ENCODE measurements around the gene MADD.
"Not testable (repeated sequence)": the region's sequence is repeated elsewhere in the genome, so short reads cannot be mapped to it uniquely, and the experiment has no call there.

MADD gene

DNA sequence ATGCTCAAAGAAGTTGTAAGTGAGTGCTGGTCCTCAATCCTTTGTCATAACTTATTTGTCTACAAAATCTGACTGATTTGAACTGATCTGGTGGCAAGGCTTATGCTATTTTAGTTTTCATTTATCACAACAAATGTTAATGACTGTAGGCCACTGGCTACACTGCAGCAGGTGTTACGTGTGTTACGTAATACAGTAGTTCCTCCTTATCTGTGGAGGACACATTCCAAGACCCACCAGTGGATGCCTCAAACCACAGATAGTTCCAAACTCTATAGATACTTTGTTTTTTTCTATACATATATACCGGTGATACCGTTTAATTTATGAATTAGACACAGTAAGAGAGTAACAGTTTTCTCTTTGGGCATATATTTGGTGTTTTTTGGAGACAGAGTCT, 7.0 kb downstream of the MADD start:
- no peak for DNase-seq (ENCODE audit: low spot score)

DNA sequence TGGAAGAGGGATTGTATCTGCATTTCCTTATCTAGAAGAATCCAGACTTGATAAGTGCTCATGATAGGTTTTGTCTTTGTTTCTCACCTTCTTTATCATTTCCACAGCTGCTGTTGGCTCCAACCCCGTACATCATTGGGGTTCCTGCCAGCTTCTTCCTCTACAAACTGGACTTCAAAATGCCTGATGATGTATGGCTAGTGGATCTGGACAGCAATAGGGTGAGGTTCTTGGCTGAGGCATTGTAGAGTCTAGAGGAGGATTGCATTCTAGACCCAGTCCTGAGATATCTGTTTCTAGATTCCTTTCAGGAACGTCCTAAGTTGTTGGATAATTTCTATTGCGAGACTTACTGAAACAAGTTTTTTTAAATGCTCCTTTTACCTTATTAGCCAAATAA, 8.1 kb downstream of the MADD start:
- DNase-seq (ENCODE audit: low spot score) = no peak

GRCh38 chr11:47278769-47279168, 8.8 kb downstream of the MADD start:
- no peak for DNase-seq (ENCODE audit: low spot score)

GRCh38 chr11:47280099-47280498, 10.2 kb downstream of the MADD start:
- DNase-seq (ENCODE audit: low spot score) = no peak

DNA sequence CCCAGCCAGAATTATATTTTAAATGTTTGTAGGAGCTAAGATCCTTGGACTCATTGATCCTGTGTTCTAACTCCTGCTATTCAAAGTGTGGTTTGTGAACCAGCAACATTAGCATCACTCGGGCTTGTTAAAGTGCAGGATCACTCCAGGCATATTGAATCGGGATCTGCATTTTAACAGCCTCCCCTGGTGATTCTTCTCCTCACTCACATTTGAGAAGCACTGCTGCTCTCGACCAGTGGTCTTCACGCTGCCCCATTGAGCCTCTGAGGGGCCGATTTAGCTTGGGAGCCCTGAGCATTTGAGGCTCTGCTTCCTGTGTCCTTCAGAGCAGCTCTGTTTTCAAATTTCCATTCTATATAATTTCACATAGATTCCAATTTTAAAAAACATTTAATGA, 10.9 kb downstream of the MADD start:
- no peak for DNase-seq (ENCODE audit: low spot score)

DNA sequence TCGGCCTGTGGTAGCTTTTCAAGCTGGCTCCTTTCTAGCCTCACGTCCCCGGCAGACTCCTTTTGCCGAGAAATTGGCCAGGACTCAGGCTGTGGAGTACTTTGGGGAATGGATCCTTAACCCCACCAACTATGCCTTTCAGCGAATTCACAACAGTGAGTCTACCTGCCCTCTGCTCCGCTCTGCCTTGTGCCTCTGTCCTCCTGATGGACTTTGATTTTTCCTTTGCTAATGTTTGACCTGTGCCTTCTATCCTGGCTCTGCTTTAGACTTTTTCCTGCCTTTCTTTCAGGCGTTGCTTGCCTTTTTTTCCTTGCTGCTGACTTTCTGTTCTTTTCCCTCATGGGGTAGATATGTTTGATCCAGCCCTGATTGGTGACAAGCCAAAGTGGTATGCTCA, 12.5 kb downstream of the MADD start:
- no peak for DNase-seq (ENCODE audit: low spot score)

GRCh38 chr11:47284151-47284550, 14.2 kb downstream of the MADD start:
- no peak for DNase-seq (ENCODE audit: low spot score)

DNA sequence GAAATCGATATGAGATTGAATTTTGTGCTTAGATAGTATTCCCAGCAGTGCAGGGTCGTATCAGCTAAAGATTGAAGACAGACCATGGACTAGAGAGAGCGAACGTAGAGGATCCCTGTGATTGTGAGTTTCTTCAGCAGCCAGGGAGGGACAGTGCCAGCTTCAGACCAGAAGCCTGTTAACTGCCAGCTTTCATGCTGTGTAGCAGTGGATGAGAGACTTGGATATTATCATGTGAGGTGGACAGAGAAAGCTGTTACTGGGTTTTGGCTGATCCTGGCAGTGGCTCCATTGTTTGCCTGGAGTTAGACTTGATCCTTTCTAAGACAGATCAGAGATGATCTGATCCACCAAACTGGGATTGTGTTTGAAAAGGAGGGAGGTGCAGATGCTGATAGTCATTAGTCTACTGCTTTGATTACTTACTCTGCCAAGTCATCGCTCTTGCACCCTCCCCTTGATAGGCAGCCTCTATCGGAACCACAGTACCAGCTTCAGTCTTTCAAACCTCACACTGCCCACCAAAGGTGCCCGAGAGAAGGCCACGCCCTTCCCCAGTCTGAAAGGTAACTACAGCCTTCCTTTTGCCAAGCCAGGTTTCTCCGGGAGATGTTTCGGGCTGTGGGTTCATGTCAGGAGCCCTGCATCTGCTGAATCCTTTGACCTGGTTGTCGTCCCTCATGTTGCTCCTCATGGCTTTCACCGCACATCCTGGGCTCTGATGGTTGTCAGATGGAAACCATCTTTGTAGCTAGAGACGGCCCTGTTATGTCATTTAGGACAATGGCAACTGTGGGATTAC, 16.2 kb downstream of the MADD start:
- no peak for DNase-seq (ENCODE audit: low spot score)

- no peak for DNase-seq (ENCODE audit: low spot score)
Measured at GRCh38 chr11:47288066-47288465, 18.1 kb downstream of the MADD start.

- no peak for DNase-seq (ENCODE audit: low spot score)
Measured at GRCh38 chr11:47289856-47290255, 19.9 kb downstream of the MADD start.

DNA sequence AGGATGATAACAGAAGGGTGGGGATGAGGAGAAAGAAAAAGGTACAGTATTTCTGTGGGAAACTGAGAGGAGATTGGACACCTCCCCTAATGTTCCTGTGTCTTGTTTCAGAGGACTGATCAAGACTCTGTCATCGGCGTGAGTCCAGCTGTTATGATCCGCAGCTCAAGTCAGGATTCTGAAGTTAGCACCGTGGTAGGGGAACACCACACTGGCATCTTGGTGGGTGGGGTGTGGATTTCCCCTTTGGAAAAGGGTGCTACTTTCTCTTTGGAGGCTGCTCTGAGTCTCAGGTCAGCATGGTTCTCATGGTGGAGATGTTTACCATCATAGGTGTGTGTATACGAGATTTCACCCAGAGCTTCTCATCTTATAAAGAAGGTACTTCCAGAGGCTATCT, 25.5 kb downstream of the MADD start:
- DNase-seq (ENCODE audit: low spot score) = no peak

DNA sequence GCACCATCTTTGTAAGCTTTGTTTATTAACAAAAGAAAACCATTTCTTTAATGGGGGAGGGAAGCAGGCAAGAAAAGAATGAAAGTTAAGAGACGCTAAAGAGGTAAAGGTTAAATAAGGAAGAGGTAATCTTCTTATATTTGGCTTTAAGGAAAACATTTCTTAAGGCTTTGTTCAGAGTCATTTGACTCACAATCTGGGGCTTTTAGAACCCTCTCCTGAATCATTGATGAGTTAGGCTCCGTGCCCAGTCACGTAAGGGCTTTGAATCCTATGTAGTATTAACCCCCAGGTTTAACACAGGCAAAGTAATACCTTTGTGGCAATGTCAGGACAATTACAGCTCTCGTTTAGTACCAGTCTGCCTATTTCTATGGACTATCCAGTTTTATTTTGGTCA, 26.1 kb downstream of the MADD start:
- DNase-seq (ENCODE audit: low spot score) = no peak

- DNase-seq (ENCODE audit: low spot score) = no peak
Measured at GRCh38 chr11:47299078-47299477, 29.1 kb downstream of the MADD start.

- no peak for DNase-seq (ENCODE audit: low spot score)
Measured at GRCh38 chr11:47302853-47303252, 32.9 kb downstream of the MADD start.

GRCh38 chr11:47305734-47306483, 36.0 kb downstream of the MADD start:
- DNase-seq (ENCODE audit: low spot score) = no peak

DNA sequence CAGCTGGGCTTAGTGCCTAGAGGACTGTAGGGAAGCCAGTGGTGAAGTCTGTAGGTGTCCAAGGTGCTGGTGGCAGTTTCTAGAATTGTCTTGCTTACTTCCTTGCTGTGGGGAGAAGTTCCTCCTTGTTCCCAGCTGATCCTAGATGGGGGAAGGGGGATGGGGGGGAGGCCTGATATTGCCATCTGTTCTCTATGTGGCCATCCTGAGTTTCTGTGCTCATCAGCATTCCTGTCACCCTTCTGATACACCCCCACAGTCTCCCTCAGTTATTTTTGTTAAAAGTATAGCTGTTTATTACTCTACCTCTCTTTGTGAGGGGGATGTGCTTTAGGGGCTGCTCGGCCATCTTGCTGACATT, 36.5 kb downstream of the MADD start:
- no peak for DNase-seq (ENCODE audit: low spot score)

GRCh38 chr11:47308050-47308823, 38.3 kb downstream of the MADD start:
- DNase-seq (ENCODE audit: low spot score) = no peak

GRCh38 chr11:47314992-47315391, 45.1 kb downstream of the MADD start:
- DNase-seq (ENCODE audit: low spot score) = no peak

DNA sequence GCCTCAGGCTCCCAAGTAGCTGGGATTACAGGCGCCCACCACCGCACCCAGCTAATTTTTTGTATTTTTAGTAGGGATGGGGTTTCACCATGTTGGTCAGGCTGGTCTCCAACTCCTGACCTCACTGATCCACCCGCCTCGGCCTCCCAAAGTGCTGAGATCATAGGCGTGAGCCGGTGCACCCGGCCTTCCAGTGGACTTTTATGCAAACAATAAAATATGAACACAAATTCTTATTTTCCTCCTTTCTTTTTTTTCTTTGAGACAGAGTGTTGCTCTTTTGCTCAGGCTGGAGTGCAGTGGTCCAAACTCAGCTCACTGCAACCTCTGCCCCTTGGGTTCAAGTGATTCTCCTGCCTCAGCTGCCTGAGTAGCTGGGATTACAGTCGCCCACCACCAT, 46.6 kb downstream of the MADD start:
- not testable (repeated sequence) for DNase-seq (ENCODE audit: low spot score)

- DNase-seq (ENCODE audit: low spot score) = no peak
Measured at GRCh38 chr11:47317064-47317828, 47.3 kb downstream of the MADD start.

GRCh38 chr11:47318166-47318565, 48.2 kb downstream of the MADD start:
- no peak for DNase-seq (ENCODE audit: low spot score)

GRCh38 chr11:47324520-47324919, 54.6 kb downstream of the MADD start:
- DNase-seq (ENCODE audit: low spot score) = no peak

Measured in kidney capillary endothelial cell (primary cell).